ENCODE data around the gene FMO2.

FMO2 gene

GRCh38 chr1:171256940-171257606 lies 72.0 kb downstream of the FMO2 start:
- DNase-seq (ENCODE audit: low read depth in 2 of 2), result no peak

- no peak for DNase-seq (ENCODE audit: low read depth in 2 of 2)
These were observed 72.5 kb downstream of the FMO2 start for GRCh38 chr1:171257607-171258076.

GRCh38 chr1:171258429-171258828 lies 73.3 kb downstream of the FMO2 start:
- no peak for DNase-seq (ENCODE audit: low read depth in 2 of 2)

- no peak for DNase-seq (ENCODE audit: low read depth in 2 of 2)
These were observed 73.8 kb downstream of the FMO2 start for GRCh38 chr1:171258943-171259342.
